Amniotic epithelial cell (primary cell): ENCODE results near the gene CDY1B.
"Not testable (repeated sequence)": the region's sequence is repeated elsewhere in the genome, so short reads cannot be mapped to it uniquely, and the experiment has no call there.

Experiments used
- DNase-seq: peaks from one replicate; pipeline ENCODE4 v3.0.0-alpha.2; 2010; ENCODE audit warnings: low read depth

CDY1B gene, protein sequence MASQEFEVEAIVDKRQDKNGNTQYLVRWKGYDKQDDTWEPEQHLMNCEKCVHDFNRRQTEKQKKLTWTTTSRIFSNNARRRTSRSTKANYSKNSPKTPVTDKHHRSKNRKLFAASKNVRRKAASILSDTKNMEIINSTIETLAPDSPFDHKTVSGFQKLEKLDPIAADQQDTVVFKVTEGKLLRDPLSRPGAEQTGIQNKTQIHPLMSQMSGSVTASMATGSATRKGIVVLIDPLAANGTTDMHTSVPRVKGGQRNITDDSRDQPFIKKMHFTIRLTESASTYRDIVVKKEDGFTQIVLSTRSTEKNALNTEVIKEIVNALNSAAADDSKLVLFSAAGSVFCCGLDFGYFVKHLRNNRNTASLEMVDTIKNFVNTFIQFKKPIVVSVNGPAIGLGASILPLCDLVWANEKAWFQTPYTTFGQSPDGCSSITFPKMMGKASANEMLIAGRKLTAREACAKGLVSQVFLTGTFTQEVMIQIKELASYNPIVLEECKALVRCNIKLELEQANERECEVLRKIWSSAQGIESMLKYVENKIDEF

GRCh38 chrY:24047919-24048318, at the start of gene CDY1B:
TSS of gene CDY1B (minus strand) at chrY:24048019. CDS start at chrY:24047688, 331 bp downstream.
- not testable (repeated sequence) for DNase-seq

GRCh38 chrY:24049525-24049924, 1.7 kb upstream of the CDY1B start:
- DNase-seq = not testable (repeated sequence)

GRCh38 chrY:24043209-24043608, 4.6 kb downstream of the CDY1B start:
- not testable (repeated sequence) for DNase-seq

DNA sequence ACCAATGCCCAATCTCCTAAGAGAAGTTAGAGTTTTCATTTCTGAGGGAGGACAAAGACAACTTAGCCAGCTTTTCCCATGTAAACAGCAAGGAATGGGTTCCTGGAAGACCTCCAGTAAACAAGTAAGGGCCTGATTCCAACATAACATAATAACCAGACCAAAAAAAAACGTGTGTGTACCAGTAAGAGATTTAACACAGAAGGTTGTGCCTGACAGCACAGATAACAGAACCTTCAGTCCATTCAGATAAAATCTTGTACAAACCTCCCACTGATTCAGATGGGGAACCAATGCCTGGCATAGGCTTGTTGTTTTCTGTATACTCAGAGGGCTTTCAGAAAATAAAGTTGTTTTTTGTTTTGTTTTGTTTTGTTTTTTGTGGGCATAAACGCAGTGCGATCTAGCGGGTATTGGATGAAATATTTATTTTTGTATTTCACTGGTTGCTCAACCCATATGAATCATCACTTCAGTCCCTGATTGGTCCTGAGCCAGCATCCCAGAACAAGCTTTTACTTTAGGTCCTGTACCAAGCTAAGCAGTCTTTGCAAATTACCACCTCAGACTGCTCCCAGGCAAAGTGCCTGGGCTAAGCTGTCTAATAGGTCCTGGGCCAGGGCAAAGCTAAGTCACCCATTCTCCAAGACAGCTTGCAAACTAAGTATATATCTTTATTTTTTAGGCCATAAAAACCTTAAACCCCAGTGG, 8.7 kb downstream of the CDY1B start:
- DNase-seq = not testable (repeated sequence)

DNA sequence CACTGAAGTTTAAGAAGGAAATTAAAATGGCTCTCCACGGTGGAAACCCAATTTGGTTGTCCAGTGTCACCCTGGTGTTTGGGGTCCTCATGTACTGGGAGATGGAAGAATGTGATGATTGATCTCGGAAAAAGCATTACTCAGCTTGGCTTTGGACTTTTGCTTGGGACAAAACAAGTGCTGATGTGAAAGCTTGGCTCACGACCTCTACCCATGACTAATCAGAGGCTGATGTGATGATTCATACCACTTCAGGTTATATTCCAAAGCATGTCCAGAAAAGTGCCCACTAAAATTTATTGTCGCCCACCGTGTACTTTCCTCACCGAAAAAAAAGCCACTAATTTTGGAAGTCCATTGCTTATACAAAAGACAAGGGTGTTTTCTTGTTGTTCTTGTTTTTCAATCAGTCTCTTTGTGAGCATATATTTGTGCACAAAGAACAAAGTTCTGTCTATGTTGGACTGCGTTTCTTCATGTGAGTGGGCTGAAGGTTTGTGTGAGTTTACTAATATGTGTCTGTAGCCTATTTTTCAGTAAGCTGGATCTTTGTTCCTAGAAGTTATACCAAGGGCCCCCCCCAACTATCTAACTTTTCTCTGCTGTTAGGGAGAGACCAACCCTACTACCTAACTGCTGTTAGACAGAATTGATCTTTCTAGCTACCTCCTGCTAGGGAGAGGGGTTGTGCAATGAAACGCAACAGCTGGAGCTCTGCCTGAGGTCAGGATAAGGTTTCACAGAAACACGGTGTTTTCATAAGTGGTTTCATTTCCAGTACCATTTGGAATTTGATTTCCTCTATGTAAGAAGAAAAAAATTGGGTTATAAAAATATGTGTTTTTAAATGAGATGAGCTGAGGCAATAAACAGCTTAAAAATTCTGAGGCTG, 21.4 kb downstream of the CDY1B start:
- DNase-seq = not testable (repeated sequence)
